HG03558 (cell line): Measurements from ENCODE around the gene CEP170B.

Experiments used
- ATAC-seq: cut with Tn5 transposase; IDR thresholded peaks from one replicate; pipeline ENCODE4 v1.9.1; 2021; ENCODE audit warnings: moderate number of reproducible peaks; ENCODE audit not compliant: unreplicated experiment; ENCODE audit errors: extremely low read depth

CEP170B gene

GRCh38 chr14:104866451-104867370 lies 1.6 kb downstream of the CEP170B start:
- no peak for ATAC-seq

GRCh38 chr14:104867371-104868059 lies 2.4 kb downstream of the CEP170B start:
- ATAC-seq, result no peak

- ATAC-seq, result no peak
These were observed 3.1 kb downstream of the CEP170B start for GRCh38 chr14:104868060-104868740.

GRCh38 chr14:104868811-104869572 lies 3.9 kb downstream of the CEP170B start:
- no peak for ATAC-seq

- ATAC-seq, result no peak
These were observed 4.8 kb downstream of the CEP170B start for GRCh38 chr14:104869669-104870367.

GRCh38 chr14:104870368-104871144 lies 5.5 kb downstream of the CEP170B start:
- no peak for ATAC-seq

- ATAC-seq, result no peak
These were observed 6.1 kb downstream of the CEP170B start for GRCh38 chr14:104871145-104871655.

- no peak for ATAC-seq
These were observed 6.8 kb downstream of the CEP170B start for GRCh38 chr14:104871656-104872468.

- ATAC-seq, result no peak
These were observed 7.6 kb downstream of the CEP170B start for GRCh38 chr14:104872469-104873341.

GRCh38 chr14:104873380-104874055 lies 8.4 kb downstream of the CEP170B start:
- no peak for ATAC-seq

GRCh38 chr14:104874110-104874531 lies 9.1 kb downstream of the CEP170B start:
- ATAC-seq, result no peak

GRCh38 chr14:104874571-104875411 lies 9.7 kb downstream of the CEP170B start:
- no peak for ATAC-seq

- no peak for ATAC-seq
These were observed 10.3 kb downstream of the CEP170B start for GRCh38 chr14:104875412-104875751.

- no peak for ATAC-seq
These were observed 10.7 kb downstream of the CEP170B start for GRCh38 chr14:104875811-104876210.

GRCh38 chr14:104876251-104876699 lies 11.2 kb downstream of the CEP170B start:
- ATAC-seq, result no peak
